LHCN-M2 (cell line): Measurements from ENCODE around the gene SLC35B3. TPM values are rescaled to one million over a fixed set of nuclear protein-coding genes. Genes with fewer than 3 reads are reported as not detected.

Source experiments
- DNase-seq: peaks from one replicate; pipeline ENCODE4 v3.0.0-alpha.2; 2012; ENCODE audit warnings: low read depth
- total RNA-seq: library from RNA; depleted of rRNA; stranded (reverse); fragments of >200 nt; gene quantifications from 2 replicates; pipeline ENCODE4 v1.2.3, GENCODE V29; 2014

Gene SLC35B3
- total RNA-seq, 1 experiment from 2014 or later, result 20.7 TPM

DNA sequence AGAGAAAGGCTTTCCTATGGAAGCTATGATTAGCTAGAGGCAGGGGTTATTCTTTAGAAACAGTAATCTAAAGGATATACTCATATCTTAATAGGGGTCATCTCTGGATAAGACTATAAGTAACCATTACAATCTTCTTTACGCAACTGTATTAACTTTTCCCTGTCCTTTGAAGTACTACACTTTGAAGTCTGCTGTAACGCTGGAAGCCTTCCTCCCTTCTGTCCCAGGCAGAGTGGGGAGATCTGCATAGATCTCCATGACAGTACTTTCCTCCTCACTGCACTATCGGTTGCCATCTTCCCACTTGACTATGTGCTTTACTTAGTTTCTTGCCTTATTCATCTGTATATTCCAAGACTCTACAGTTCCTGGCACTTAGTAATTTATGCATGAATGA lies 20.1 kb downstream of the SLC35B3 start:
- DNase-seq, result no peak

DNA sequence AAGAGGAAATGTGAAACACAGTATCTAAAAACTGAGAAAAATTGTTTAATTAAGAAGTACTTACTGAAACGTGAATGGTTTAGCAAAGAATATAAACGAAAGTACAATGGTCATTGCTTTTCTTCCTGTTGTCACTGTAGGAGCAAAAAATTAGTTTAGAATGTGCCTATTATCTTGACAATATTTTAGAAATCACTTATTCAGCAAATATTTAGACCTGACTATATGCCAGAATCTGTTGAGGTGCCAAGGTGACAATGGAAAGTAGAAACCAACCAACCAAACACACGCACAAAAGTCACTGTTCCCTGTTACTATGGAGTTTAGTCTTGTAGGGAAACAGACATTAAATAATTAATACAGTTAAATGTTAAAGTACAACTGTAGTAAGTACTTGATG lies 20.5 kb downstream of the SLC35B3 start:
- no peak for DNase-seq

- DNase-seq, result peak; percentile 3
These were observed 29.4 kb downstream of the SLC35B3 start for GRCh38 chr6:8405946-8406345.

DNA sequence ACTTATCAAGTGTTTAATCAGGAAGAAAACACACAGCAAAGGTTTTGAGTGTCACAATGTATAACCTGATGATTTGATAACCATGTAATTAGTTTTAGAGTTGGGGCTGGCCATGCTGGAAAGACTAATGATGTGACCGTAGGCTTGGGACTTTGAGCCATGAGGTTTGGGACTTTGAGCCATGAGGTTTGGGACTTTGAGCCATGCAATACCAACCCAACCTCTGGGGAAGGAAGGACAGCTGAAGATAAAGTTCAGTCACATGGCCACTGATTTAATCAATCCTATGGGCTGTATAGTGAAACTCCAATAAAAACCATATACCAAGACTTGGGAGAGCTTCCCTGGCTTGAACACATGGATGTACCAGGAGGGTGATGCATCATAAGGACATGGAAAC lies 32.8 kb downstream of the SLC35B3 start:
- no peak for DNase-seq

DNA sequence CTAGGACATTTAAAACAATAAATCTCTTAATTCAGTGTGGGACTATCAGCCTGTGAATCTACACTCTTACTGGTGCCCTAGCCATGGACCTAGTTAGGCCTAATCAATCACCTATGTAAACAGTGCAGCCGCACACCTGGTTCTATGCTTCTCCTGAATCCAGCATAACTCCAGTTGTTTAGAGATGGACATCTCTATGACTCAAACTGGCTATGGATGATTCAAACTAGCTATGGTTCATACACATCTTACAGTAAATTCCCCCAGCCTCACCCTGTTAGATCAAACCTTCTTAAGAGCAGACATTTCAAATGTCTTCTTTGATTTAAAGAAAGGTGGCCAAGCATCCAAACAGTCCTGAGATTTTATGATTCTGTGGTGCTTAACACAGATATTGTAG lies 34.7 kb downstream of the SLC35B3 start:
- DNase-seq, result no peak

GRCh38 chr6:8392569-8392968 lies 42.8 kb downstream of the SLC35B3 start:
- DNase-seq, result no peak

DNA sequence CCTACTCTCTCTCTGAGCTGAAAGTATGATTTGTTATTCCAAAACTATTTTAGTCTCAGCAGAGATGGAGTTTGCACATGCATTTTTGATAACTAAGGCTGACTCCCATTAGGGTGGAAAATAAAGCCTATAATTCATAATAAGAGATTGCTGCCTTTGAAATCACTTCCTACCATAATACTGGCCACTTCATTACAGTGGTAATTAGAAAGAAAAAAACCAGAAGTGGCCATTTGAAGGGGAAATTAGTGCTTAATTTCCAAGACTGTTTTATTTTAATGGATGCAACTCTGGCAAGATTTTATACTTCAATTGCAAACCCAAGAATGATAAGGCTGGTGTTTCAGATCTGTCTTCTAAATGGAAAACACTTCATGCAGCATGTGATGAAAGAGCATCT lies 43.4 kb downstream of the SLC35B3 start:
- no peak for DNase-seq

DNA sequence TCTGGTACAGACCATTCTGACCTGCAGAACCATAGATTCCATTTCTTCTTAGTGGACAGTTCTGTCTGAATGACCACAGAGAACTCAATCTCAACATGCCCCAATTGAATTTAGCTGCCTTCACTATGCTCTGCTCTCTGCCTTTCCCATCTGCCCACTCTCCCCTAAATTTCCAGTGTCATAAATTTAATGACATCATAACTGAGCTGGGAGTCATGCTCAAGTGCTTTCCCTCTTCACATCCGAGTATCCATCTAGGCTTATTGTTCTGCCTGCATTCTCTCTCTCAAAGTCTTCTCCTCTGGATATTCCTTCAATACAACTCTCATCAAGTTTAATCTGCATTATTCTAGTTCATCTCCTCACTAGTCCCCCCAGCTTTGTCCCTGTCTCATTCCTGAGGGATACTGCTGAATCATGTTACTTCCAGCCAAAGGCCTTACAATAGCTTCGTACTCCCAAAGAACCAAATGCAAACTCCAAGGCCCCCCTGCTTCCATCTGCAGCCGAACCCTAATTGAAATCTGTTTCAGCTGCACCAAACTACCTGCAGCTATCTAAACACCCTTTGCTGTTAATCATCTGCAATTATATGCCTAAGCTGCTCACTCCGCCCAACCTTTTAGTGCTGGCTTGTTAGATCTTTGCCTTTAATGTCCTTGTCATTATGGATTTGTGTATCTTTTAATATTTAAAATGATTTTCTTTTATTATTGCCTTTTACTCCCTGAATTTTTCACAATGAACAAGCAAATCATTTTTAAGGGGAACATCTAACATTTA lies 46.1 kb downstream of the SLC35B3 start:
- no peak for DNase-seq

DNA sequence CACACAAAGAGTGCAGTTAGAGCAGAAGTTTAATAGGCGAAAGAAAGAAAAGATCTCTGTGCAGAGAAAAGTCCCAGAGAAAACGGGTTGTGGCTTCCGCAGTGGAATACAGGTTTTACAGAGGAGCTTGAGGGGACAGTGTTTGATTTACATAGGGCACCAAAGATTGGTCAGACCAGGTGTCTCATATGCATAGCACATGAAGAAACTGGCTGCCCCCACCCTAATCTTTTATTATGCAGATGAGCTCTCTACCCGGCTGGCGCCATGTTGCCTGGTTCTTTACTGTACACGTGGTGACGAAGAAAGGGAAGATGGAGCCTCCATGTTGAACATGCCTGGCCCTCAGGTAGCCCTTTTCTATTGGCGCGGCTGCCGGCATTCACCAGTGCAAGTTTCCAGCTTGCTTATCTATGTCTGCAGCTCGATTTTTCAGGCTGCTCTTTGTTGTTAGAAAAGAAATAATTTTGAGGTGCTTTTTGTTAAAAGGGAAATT lies 47.4 kb downstream of the SLC35B3 start:
- DNase-seq, result no peak

- DNase-seq, result no peak
These were observed 51.8 kb downstream of the SLC35B3 start for GRCh38 chr6:8383584-8383983.

DNA sequence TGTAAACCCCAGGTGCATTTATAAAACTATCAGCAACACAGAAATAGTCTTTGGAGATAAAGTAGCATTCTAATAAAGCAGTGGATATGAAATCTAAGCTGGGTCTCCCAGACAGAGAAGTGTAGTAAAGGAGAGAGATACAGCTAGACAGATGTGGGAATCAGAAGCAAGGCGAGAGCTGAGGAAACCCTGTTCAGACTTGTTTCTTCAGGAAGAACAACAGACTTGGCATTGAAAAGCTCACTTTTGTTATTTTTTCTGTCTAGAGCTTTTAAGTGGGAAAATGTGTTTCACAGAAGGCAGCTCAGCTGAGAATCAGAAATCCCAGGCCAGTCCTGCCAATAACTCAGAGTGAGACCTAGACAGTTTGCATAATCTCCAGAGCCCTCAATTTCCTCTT lies 52.9 kb downstream of the SLC35B3 start:
- DNase-seq, result no peak

DNA sequence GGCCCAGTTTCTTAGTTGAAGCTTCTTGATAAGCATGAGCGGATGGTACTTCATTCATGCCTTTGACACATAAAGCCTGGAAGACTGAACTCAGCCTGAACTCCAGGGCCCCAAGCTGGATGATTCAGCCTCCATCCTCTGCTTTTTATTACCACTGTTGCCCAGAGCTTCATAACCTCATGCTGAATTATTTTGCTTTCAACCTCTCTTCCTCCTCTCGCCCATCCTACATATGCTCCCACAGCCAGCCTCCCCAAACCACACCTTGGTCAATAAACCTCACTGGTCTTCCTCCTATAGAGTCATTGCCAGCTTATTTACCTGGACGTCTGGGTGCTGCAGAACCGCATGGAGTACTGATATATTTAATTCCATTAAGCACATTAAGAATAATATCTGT lies 59.4 kb downstream of the SLC35B3 start:
- no peak for DNase-seq
